Natural killer cell treated with Interleukin-12 subunit alpha and Interleukin-12 subunit beta and Interleukin-15 and Interleukin-18, amount 100 ng/mL, for 72 hours (primary cell): ENCODE measurements around the gene COL6A5. TPM values are rescaled to one million over a fixed set of nuclear protein-coding genes. Genes with fewer than 3 reads are reported as not detected.

Source experiments
- ATAC-seq, 2 donors: fragments of 150-1000 bp; cut with Tn5 transposase in 1 of 2; sonication (Bioruptor Pico), chemical (Tn5 transposase) in 1 of 2; 2 replicates each; pipeline ENCODE4 v1.10.0; 2021
- DNase-seq: peaks from one replicate; pipeline ENCODE4 v3.0.0; 2022; ENCODE audit warnings: low spot score
- H3K27ac Mint-ChIP-seq, 2 donors: 1 replicate in 1 of 2; 2 replicates in 1 of 2; pipeline ENCODE4 v1.8.0; 2022; ENCODE audit warnings: mixed read lengths in 2 of 2, mild to moderate bottlenecking in 1 of 2, moderate library complexity in 1 of 2
- H3K27me3 Mint-ChIP-seq, 2 donors: 1 replicate in 1 of 2; 2 replicates in 1 of 2; pipeline ENCODE4 v1.8.0; 2022; ENCODE audit warnings: mixed read lengths in 2 of 2
- H3K36me3 Mint-ChIP-seq: one replicate; pipeline ENCODE4 v1.8.0; 2022; ENCODE audit warnings: mixed read lengths
- H3K4me1 Mint-ChIP-seq, 2 donors: 1 replicate in 1 of 2; 2 replicates in 1 of 2; pipeline ENCODE4 v1.8.0; 2022; ENCODE audit warnings: low read depth in 2 of 2, mixed read lengths in 2 of 2, mild to moderate bottlenecking in 1 of 2
- H3K4me3 Mint-ChIP-seq: one replicate; pipeline ENCODE4 v1.8.0; 2022; ENCODE audit warnings: mixed read lengths
- H3K9me3 Mint-ChIP-seq: 2 replicates; pipeline ENCODE4 v1.8.0; 2022; ENCODE audit warnings: mixed read lengths
- total RNA-seq, 2 donors: library from RNA; stranded (reverse); gene quantifications; one replicate each; pipeline ENCODE4 v1.2.3, GENCODE V29; 2022

COL6A5 gene
- total RNA-seq, 2 donors from 2014 or later = not detected

GRCh38 chr3:130354430-130354829 is 9.0 kb downstream of the COL6A5 start:
- DNase-seq (no peak), ATAC-seq (peak in 1 of 2 donors; percentile 76)
- H3K9me3 Mint-ChIP-seq = peaks cover 8% of the 10 kb centered on the region
- no peaks in the 10 kb centered on the region for H3K36me3 Mint-ChIP-seq
- no peaks in the 10 kb centered on the region for H3K4me1 Mint-ChIP-seq
- peaks cover 0 to 35% of the 10 kb centered on the region in 2 donors for H3K27me3 Mint-ChIP-seq
- H3K4me3 Mint-ChIP-seq = no peak overlapping the region
- H3K27ac Mint-ChIP-seq = no peak overlapping the region

DNA sequence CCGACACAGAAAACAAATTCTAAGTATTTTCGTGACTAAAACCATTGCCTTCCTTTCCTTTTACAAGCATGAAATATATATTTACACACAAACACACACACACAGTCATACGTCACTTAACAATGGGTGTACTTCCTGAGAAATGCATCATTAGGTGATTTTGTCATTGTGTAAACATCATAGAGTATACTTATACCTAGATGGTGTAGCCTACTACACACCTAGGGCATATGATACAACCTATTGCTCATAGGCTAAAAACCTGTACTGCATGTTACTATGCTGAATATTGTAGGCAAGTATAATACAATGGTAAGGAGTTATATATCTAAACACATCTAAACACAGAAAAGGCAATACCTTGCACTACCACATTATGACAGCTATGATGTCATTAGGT is 28.6 kb downstream of the COL6A5 start:
- ATAC-seq (no peak), DNase-seq (no peak)
- H3K36me3 Mint-ChIP-seq = no peaks in the 10 kb centered on the region
- no peaks in the 10 kb centered on the region for H3K4me1 Mint-ChIP-seq
- H3K27me3 Mint-ChIP-seq = peaks cover 0 to 17% of the 10 kb centered on the region in 2 donors
- H3K4me3 Mint-ChIP-seq = no peak overlapping the region
- no peaks in the 10 kb centered on the region for H3K9me3 Mint-ChIP-seq
- no peak overlapping the region for H3K27ac Mint-ChIP-seq

DNA sequence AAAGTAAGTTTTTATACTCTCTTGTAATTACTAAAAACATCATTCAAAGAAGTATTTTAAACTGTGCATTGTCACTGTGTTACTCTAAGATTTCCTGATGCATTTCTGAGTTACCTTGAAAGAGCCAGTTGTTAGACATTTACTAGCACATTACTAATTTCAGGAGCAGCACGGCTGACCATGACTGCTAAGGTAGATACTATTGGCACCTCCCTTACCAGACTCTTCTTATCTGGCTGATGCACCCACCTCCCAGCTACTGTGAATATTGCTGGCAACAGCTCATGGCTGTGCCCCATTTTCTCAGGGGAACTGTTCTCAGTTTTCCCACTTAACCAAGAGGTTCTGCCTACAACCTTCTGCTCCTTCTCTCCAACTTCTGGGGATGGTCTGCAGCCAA is 29.4 kb downstream of the COL6A5 start:
- Mint-ChIP-seq H3K9me3 (no peaks in the 10 kb centered on the region), H3K4me3 (no peak overlapping the region), H3K27ac (no peak overlapping the region), H3K27me3 (peaks cover 0 to 17% of the 10 kb centered on the region in 2 donors), H3K4me1 (no peaks in the 10 kb centered on the region), H3K36me3 (no peaks in the 10 kb centered on the region)
- ATAC-seq (peak in 1 of 2 donors; percentile 13), DNase-seq (no peak)

DNA sequence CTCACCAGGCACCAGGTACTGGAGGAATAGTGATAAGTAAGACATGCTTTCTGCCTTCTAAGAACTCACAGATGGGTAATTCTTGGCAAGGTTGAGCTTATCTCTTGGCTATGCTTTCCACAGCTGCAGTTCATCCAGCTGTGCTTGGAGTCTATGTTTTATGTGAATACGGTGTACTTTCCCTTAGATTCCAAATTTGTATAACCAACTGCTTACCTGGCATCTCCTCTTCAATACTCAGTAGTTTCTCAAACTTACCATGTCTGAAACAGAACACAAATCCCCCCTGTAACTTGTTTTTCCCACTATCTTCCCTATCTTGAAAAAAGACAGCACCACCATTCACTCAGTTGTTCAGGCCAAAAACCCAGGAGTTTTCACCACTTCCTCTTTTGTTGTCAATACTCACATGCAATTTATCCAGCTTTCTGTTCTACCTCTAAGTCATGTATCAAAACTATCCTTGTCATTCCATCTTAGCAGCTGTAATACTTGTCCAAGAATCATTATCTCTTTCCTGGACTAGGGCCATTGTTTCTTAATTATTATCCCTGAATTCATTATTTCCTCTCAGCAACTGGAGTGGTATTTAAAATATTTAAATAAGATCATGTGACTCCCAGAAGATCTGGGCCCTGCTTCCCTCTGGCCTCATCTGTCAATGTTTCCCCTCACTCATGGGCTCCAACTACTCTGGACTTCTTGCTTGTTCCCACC is 32.6 kb downstream of the COL6A5 start:
- no peaks in the 10 kb centered on the region for H3K4me1 Mint-ChIP-seq
- no peak overlapping the region for H3K4me3 Mint-ChIP-seq
- no peak overlapping the region for H3K27ac Mint-ChIP-seq
- H3K36me3 Mint-ChIP-seq = no peaks in the 10 kb centered on the region
- H3K27me3 Mint-ChIP-seq = peaks cover 3 to 12% of the 10 kb centered on the region in 2 donors
- ATAC-seq = no peak
- no peaks in the 10 kb centered on the region for H3K9me3 Mint-ChIP-seq
- DNase-seq = no peak

DNA sequence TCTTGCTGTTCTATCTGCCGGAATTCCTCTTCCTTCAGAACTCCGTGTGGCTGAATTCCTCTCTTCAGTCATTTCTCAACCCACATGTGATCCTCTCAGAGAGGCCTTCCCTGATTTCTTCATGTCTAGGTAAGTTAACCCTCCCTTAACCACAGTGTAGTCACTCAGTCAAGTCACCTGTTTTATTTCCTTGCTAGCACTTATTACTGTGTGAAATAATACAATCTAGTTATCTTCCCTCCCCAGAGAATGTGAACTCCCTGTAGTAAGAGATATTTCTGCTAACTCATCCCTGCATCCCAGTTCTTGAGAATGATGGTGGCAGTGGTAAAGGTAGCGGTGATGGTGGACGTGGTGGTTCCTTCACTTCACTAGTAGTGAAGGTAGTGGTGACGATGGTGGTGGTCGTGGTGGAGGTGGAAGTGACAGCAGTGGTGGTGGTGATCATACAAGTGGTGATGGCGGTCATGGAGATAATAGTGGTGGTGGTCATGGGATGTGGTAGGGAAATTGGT is 33.3 kb downstream of the COL6A5 start:
- H3K9me3 Mint-ChIP-seq = no peaks in the 10 kb centered on the region
- no peak overlapping the region for H3K27ac Mint-ChIP-seq
- H3K4me3 Mint-ChIP-seq = no peak overlapping the region
- ATAC-seq = no peak
- no peaks in the 10 kb centered on the region for H3K4me1 Mint-ChIP-seq
- peaks cover 3 to 14% of the 10 kb centered on the region in 2 donors for H3K27me3 Mint-ChIP-seq
- no peak for DNase-seq
- H3K36me3 Mint-ChIP-seq = no peaks in the 10 kb centered on the region

DNA sequence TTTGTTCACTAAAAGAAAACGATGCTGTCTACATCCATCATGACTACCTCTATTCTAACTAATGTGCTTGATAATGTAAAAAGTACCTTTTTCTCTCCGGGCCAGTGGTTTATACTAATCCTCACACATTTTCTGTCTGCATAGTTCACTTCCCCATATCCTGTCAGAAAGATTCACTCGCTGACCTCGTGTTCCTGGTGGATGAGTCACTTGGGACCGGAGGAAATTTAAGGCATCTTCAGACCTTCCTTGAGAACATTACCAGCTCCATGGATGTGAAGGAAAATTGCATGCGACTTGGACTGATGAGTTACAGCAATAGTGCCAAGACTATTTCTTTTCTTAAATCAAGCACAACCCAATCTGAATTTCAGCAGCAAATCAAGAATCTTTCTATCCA is 33.8 kb downstream of the COL6A5 start:
- Mint-ChIP-seq H3K36me3 (no peaks in the 10 kb centered on the region), H3K4me1 (no peaks in the 10 kb centered on the region), H3K4me3 (no peak overlapping the region), H3K27ac (no peak overlapping the region), H3K9me3 (peaks cover 3% of the 10 kb centered on the region), H3K27me3 (peaks cover 6 to 20% of the 10 kb centered on the region in 2 donors)
- ATAC-seq (no peak), DNase-seq (no peak)

DNA sequence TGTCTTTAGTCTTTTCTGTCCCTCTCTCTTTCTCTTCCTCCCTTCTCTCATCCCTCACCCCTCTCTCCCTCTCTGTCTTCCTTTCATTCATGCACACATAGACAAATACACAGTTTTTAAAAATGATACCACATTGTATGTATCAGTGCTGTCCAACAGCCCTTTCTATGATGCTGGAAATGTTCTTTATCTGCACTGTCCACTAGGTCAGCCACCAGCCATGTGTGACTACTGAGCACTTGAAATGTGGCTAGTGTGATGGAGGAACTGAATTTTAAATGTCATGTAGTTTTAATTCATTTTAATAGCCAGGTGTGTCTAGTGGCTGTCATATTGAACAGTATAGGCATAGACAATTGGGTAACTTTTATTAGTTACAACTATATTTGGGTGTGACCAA is 34.9 kb downstream of the COL6A5 start:
- H3K27me3 Mint-ChIP-seq = peaks cover 10 to 29% of the 10 kb centered on the region in 2 donors
- peaks cover 6% of the 10 kb centered on the region for H3K9me3 Mint-ChIP-seq
- H3K4me3 Mint-ChIP-seq = no peak overlapping the region
- H3K4me1 Mint-ChIP-seq = no peaks in the 10 kb centered on the region
- no peak overlapping the region for H3K27ac Mint-ChIP-seq
- H3K36me3 Mint-ChIP-seq = no peaks in the 10 kb centered on the region
- DNase-seq (no peak), ATAC-seq (no peak)

DNA sequence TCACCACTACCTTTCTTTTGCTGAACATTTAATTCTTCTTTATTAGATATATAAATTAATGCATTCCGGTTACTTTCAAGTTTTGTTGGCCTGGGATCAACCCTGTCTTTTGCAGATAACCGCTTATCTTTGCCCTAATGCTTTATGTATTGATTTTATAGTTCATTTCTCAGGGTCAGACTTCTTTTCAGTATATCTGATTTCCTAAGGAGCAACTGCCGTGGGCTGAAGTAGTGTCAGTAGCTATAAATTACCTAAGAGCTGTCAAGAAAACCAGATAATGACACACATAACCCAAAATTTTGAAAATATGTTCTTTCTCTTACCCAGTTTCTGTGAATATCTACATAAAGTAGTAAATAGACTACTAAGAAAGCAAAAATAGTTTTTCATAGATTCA is 38.0 kb downstream of the COL6A5 start:
- H3K4me3 Mint-ChIP-seq = no peak overlapping the region
- peaks cover 13 to 23% of the 10 kb centered on the region in 2 donors for H3K27me3 Mint-ChIP-seq
- peaks cover 9% of the 10 kb centered on the region for H3K9me3 Mint-ChIP-seq

GRCh38 chr3:130384476-130385025 is 39.1 kb downstream of the COL6A5 start:
- no peaks in the 10 kb centered on the region for H3K4me1 Mint-ChIP-seq
- peaks cover 9% of the 10 kb centered on the region for H3K9me3 Mint-ChIP-seq

More for the DNA sequence above, 38.0 kb downstream of the COL6A5 start:
- Mint-ChIP-seq H3K27ac (no peak overlapping the region), H3K4me1 (no peaks in the 10 kb centered on the region), H3K36me3 (no peaks in the 10 kb centered on the region)
- DNase-seq (no peak), ATAC-seq (no peak)

GRCh38 chr3:130386604-130387263 is 41.3 kb downstream of the COL6A5 start:
- DNase-seq (no peak), ATAC-seq (peak in 1 of 2 donors; percentile 48)
- no peaks in the 10 kb centered on the region for H3K4me1 Mint-ChIP-seq
- peaks cover 13 to 20% of the 10 kb centered on the region in 2 donors for H3K27me3 Mint-ChIP-seq
- H3K27ac Mint-ChIP-seq = no peak overlapping the region
- H3K9me3 Mint-ChIP-seq = peaks cover 9% of the 10 kb centered on the region
- H3K36me3 Mint-ChIP-seq = no peaks in the 10 kb centered on the region
- no peak overlapping the region for H3K4me3 Mint-ChIP-seq

More at GRCh38 chr3:130384476-130385025, 39.1 kb downstream of the COL6A5 start:
- Mint-ChIP-seq H3K36me3 (no peaks in the 10 kb centered on the region), H3K27me3 (peaks cover 13 to 23% of the 10 kb centered on the region in 2 donors), H3K4me3 (no peak overlapping the region), H3K27ac (no peak overlapping the region)
- no peak for DNase-seq
- no peak for ATAC-seq

GRCh38 chr3:130389743-130390478 is 44.4 kb downstream of the COL6A5 start:
- Mint-ChIP-seq H3K27ac (no peak overlapping the region), H3K27me3 (peaks cover 4 to 5% of the 10 kb centered on the region in 2 donors), H3K36me3 (no peaks in the 10 kb centered on the region)

GRCh38 chr3:130392266-130392665 is 46.8 kb downstream of the COL6A5 start:
- ATAC-seq (no peak), DNase-seq (no peak)
- Mint-ChIP-seq H3K4me1 (no peaks in the 10 kb centered on the region), H3K9me3 (no peaks in the 10 kb centered on the region), H3K36me3 (no peaks in the 10 kb centered on the region), H3K4me3 (no peak overlapping the region), H3K27me3 (peaks cover 0 to 5% of the 10 kb centered on the region in 2 donors), H3K27ac (no peak overlapping the region)

More at GRCh38 chr3:130389743-130390478, 44.4 kb downstream of the COL6A5 start:
- Mint-ChIP-seq H3K4me1 (no peaks in the 10 kb centered on the region), H3K4me3 (no peak overlapping the region), H3K9me3 (peaks cover 4% of the 10 kb centered on the region)
- ATAC-seq (no peak), DNase-seq (no peak)

- DNase-seq (no peak), ATAC-seq (no peak)
- Mint-ChIP-seq H3K27me3 (peaks cover 0 to 11% of the 10 kb centered on the region in 2 donors), H3K4me1 (no peaks in the 10 kb centered on the region), H3K27ac (no peak overlapping the region), H3K4me3 (no peak overlapping the region), H3K36me3 (no peaks in the 10 kb centered on the region), H3K9me3 (no peaks in the 10 kb centered on the region)
Measured at GRCh38 chr3:130393594-130393993, 48.1 kb downstream of the COL6A5 start.
